ENCODE measurements around the gene ITGAL.
A peak's percentile ranks its signal among the peaks of the same experiment; 100 is the strongest.

ITGAL gene

DNA sequence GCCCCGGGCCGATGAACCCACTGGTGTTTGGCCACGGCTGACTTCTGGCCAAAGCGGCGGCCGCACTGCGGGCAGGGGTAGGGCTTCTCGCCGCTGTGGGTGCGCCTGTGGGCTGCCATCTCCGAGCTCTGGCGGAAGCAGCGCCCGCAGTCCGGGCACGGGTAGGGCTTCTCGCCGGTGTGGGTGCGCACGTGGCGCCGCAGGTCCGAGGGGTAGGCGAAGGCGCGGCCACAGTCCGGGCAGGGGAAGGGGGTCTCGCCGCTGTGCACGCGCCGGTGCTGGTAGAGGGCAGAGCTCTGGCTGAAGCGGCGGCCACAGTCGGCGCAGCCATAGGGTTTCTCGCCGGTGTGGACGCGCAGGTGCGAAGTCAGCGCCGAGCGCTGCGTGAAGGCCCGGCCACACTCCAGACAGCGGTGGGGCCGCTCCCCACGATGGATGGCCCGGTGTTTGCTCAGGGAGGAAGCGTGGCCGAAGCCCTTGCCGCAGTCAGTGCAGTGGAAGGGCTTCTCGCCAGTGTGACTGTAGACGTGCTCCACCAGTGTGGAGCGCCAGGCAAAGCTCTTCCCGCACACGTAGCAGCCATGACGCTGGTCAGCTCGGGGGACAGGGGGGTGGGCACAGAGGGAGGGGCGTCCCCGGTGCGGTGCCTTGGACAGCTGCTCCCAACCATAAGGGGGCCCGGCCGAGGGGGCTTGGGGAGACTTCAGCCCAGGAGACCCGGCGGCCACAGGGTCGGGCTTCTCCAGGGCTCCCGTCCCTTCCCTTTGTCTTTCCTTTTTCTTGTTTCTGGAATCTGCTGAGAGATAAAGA lies 83.0 kb downstream of the ITGAL start:
- TF ChIP-seq, protein P1, sequence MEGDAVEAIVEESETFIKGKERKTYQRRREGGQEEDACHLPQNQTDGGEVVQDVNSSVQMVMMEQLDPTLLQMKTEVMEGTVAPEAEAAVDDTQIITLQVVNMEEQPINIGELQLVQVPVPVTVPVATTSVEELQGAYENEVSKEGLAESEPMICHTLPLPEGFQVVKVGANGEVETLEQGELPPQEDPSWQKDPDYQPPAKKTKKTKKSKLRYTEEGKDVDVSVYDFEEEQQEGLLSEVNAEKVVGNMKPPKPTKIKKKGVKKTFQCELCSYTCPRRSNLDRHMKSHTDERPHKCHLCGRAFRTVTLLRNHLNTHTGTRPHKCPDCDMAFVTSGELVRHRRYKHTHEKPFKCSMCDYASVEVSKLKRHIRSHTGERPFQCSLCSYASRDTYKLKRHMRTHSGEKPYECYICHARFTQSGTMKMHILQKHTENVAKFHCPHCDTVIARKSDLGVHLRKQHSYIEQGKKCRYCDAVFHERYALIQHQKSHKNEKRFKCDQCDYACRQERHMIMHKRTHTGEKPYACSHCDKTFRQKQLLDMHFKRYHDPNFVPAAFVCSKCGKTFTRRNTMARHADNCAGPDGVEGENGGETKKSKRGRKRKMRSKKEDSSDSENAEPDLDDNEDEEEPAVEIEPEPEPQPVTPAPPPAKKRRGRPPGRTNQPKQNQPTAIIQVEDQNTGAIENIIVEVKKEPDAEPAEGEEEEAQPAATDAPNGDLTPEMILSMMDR (IDR thresholded peaks at IDR 0.05; ENCODE audit: low read depth, low read length, missing control alignments), result no peak
- DNase-seq, result no peak

DNA sequence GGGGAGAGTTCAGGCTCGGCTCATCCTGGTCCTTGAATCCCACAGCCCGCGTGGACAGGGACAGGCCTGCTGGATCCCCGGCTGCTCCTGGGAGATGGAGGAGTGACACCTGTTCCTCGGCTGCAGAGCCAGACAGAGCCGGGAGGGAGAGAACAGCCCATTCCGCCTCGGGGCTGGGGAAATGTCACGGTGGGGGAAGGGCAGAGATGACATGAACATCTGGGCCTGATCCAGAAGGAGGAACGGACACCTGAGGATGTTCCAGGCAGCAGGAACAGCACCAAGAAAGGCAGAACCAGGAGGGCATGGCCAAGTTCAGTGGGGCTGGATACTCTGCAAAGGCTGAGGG lies 83.6 kb downstream of the ITGAL start:
- in situ Hi-C loops (cut with HindIII; ENCODE audit: low pct_ligation_motif_present, low sequenced_read_pairs), result no loop called here
- TF ChIP-seq, protein P1 (IDR thresholded peaks at IDR 0.05; ENCODE audit: low read depth, low read length, missing control alignments), result no peak
- no peak for DNase-seq

More for the DNA sequence above, 83.0 kb downstream of the ITGAL start:
- Histone ChIP-seq H3K4me3 (ENCODE audit: low read depth, low read length) (no peak overlapping the region), H3K27ac (no peak overlapping the region), H3K36me3 (replicated peaks) (peaks cover 7% of the 10 kb centered on the region), H3K27me3 (replicated peaks) (no peaks in the 10 kb centered on the region)
- in situ Hi-C loops (cut with HindIII; ENCODE audit: low pct_ligation_motif_present, low sequenced_read_pairs), result no loop called here

DNA sequence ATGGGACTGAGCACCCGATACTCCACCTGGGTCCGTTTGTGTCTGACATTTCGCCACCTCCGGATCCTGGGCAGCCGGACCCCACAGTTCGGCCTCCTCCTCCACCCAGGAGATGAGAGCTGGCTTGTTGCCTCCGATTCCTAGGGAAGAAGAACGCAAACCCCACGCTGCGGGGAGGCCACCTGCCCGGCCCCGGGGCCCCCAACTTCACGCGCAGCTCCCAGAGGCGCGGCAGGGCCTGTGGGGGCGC lies 85.1 kb downstream of the ITGAL start:
- in situ Hi-C loops (cut with HindIII; ENCODE audit: low pct_ligation_motif_present, low sequenced_read_pairs), result no loop called here
- TF ChIP-seq, protein P1 (IDR thresholded peaks at IDR 0.05; ENCODE audit: low read depth, low read length, missing control alignments), result no peak
- H3K27me3 ChIP-seq (replicated peaks), result no peaks in the 10 kb centered on the region
- H3K27ac ChIP-seq, result peak overlapping the region; percentile 73
- peak overlapping the region; percentile 79 for H3K4me3 ChIP-seq (ENCODE audit: low read depth, low read length)
- DNase-seq, result no peak
- peaks cover 7% of the 10 kb centered on the region for H3K36me3 ChIP-seq (replicated peaks)

More for the DNA sequence above, 83.6 kb downstream of the ITGAL start:
- Histone ChIP-seq H3K4me3 (ENCODE audit: low read depth, low read length) (no peak overlapping the region), H3K27ac (no peak overlapping the region), H3K36me3 (replicated peaks) (peaks cover 7% of the 10 kb centered on the region), H3K27me3 (replicated peaks) (no peaks in the 10 kb centered on the region)

DNA sequence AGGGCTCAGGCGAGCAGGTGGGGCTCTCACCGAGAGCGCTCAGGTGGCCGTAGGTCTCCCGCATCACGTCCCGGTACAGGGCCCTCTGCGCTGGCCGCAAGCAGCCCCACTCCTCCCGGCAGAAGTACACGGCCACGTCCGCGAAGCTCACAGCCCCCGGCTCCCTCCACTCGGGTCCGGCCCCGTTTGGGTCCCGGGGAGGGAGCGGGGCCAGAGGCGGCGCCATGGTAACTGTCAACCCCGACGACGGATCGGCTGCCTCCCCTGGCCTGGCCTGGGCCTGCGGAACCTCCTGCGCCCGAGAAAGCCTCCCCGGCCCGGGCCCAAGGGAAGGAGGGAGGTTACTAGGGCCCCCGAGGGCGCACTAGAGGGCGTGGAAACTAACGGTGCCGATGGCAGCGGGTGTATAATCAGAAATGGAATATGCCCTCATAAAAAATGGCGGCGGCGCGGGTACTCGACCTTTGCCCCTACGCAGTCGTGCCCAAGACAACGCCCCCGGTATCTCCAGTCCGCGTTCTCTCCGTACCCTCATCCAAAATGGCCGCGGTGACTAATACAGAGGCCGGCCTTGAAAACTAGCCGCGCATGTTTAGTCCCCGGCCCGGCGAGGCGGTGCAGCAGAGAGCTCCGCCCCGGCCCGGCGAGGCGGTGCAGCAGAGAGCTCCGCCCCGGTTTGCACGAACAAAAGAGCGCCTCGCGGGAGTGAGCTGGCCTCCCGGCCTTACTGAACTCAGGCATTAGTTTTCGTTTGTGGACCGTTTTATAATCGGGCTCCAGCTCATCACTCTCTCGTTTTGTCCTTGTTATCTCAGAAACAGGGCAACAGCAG lies 85.6 kb downstream of the ITGAL start, which contains the start of gene ZNF764:
ZNF764 (minus strand) TSS at position 418 of the 832 bp plus-strand sequence; CDS start at position 226, 192 bp downstream.
- in situ Hi-C loops (cut with HindIII; ENCODE audit: low pct_ligation_motif_present, low sequenced_read_pairs), result no loop called here
- peaks cover 7% of the 10 kb centered on the region for H3K36me3 ChIP-seq (replicated peaks)
- H3K4me3 ChIP-seq (ENCODE audit: low read depth, low read length), result peak within 1 kb of the TSS; percentile 79
- H3K27ac ChIP-seq, result peak within 1 kb of the TSS; percentile 73
- H3K27me3 ChIP-seq (replicated peaks), result no peaks in the 10 kb centered on the region
- peak; percentile 98 for DNase-seq
- TF ChIP-seq, protein P1 (IDR thresholded peaks at IDR 0.05; ENCODE audit: low read depth, low read length, missing control alignments), result no peak

DNA sequence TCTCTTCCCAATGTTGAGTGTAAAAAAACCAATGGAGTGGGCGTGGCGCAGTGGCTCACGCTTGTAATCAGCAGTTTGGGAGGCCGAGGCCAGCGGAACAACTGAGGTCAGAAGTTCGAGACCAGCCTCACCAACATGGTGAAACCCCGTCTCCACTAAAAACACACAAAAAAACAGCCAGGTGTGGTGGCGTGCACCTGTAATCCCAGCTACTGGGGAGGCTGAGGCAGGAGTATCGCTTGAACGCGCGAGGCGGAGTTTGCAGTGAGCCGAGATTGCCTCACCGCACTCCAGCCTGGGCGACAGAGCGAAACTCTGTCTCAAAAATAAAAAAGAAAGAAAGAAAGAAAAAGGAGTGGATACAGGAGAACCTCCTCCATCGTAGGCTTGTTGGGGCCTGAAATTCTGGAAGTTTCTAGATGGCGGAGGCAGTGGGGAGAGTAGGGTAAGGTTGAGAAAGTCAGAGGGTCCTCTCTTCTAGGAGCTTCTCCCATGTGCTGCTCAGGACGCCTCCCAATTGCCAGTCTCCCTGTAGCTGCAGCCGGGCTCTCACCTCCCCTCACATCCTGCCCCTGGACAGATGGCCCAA lies 86.3 kb downstream of the ITGAL start:
- H3K27ac ChIP-seq, result peak overlapping the region; percentile 19
- in situ Hi-C loops (cut with HindIII; ENCODE audit: low pct_ligation_motif_present, low sequenced_read_pairs), result no loop called here

More for the DNA sequence above, 86.3 kb downstream of the ITGAL start:
- TF ChIP-seq, protein P1 (IDR thresholded peaks at IDR 0.05; ENCODE audit: low read depth, low read length, missing control alignments), result no peak
- H3K36me3 ChIP-seq (replicated peaks), result peaks cover 7% of the 10 kb centered on the region
- H3K4me3 ChIP-seq (ENCODE audit: low read depth, low read length), result peak overlapping the region; percentile 38
- no peaks in the 10 kb centered on the region for H3K27me3 ChIP-seq (replicated peaks)
- DNase-seq, result no peak

Data from brain microvascular endothelial cell (primary cell).